Stimulated activated CD4-positive, alpha-beta T cell treated with anti-CD3 and anti-CD28 coated beads, Interleukin-2, amount 100 ng/mL, for 4 hours (primary cell): ENCODE data around the gene STON2.

Source experiments
- DNase-seq: peaks from one replicate; pipeline ENCODE4 v3.0.0-alpha.2; 2020; ENCODE audit warnings: low read depth

Gene STON2

DNA sequence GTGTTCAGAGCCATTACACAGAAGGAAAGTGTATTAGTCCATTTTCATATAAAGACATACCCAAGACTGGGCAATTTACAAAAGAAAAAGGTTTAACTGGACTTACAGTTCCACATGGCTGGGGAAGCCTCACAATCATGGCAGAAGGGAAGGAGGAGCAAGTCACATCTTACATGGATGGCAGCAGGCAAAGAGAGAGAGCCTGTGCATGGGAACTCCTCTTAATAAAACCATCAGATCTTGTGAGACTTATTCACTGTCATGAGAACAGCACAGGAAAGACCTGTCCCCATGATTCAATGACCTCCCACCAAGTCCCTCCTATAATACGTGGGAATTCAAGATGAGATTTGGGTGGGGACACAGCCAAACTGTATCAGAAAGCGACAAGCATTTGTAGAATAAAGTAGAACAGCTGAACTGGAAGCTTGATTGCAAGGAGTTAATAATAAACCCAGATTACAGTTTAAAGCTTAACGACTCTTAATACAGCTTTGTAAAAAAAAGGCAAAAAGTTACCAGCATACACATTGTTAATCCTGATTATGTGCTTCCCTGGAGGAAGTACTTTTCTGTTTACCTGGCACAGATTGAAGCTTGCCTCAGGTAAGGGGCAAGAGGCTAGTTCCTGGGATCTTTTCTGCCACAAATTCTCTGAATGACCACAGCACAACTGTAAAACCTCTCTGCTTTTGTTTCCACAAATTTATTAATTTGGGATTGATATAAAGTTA lies 18.1 kb upstream of the STON2 start:
- no peak for DNase-seq

DNA sequence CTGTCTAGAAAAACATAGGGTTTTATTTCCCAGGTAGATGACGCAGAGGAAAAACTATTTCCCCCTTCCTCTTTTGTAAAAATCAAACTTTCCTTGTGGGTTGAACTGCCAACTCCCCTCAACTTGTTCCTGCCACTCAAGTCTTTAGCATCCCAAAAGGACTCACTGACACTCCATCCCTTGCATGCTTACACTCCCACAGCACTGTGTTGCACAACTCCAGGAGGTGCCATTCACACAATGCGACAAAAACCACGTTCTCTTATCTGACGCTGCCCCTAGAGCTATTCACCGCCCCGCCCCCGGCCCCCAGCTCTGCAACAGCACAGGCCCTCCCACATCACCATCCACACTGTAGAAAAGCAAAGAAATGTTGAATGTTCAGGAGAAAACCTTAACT lies 16.9 kb upstream of the STON2 start:
- DNase-seq, result no peak

DNA sequence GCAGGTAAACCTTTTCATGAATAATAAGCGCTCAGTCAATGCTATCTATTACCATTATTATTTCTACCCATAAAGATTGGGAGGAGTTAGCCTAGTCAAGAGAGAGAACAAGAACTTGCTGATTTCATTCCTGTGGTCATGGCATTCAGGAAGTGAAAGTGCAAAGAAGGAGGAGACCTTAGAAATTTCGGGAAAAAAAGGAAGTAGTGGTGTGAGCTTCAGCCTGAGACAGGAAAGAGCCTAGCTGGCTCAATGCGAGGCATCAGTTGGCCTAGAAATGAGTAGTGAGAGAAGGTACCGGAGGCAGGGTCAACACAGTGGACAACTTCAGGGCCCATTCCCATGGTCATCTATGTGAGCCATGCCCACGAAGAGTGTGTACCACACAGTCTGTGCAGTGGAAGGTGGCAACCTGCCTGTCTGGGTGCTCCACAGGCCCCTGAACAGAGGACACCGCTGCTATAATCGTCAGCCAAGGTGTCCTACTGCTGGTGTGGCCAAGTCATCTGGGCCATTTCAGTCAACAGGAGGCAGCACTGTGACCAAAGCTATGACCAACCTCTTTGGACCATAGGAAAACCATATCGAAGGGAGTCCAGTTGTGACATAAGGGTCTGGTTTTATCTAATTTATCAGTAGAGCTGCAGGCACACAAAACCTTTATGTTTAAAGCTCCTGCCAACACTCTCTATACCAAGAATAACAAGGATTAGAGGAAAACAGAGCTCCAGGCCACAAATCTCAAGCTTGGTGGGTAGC lies 16.2 kb upstream of the STON2 start:
- no peak for DNase-seq

DNA sequence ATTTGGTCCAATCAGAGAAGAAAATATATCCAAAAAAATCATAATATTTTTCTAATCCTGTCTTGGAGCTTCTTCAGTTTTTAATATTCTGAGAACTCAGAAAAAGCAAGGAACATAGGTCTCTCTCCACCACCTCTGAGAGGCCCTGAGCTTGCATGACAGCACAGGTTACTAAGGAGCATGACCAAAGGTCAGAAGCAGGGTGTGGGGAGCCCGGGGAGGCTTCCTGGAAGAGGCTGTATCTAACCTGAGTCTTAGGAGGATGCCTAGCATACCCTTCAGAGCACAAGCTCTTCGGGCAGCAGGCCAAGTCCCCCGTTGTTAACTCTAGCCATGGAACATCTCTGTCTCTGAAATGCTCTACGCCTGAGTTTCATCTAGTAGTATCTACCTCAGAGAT lies 15.7 kb upstream of the STON2 start:
- DNase-seq, result no peak

DNA sequence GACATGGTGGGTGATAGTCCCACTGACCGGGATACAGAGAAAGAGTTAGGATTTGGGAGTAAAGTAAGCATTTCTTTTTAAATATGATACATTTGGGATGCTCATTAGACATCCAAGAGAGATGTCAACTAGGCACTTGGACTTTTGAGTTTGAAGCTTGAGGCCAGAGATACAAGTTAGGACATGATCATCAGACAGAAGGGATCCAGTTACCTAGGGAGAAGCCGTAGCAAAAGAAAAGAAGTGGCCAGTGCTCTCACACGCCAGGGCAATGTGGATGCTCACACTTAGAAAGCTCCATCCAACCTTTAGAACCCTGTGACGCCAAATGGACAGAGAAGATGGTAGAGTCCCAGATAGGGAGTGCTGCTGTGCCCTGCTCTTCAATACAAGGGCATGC lies 14.0 kb upstream of the STON2 start:
- DNase-seq, result no peak

DNA sequence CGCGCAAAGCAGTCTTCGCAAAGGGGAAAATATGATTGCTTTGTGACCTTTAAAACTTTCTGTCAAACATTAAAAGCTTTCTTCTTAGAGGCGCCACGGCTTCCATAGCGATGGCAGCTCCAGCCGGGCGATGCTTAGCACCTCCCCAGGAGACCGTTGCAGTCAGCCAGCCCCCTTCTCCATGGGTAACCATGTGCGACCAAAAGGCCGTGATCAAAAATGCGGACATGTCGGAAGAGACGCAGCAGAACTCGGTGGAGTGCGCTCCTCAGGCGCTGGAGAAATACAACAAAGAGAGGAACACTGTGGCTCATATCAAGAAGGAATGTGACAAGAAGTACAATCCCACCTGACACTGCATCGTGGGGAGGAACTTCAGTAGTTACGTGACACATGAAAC lies 12.7 kb upstream of the STON2 start:
- DNase-seq, result no peak

DNA sequence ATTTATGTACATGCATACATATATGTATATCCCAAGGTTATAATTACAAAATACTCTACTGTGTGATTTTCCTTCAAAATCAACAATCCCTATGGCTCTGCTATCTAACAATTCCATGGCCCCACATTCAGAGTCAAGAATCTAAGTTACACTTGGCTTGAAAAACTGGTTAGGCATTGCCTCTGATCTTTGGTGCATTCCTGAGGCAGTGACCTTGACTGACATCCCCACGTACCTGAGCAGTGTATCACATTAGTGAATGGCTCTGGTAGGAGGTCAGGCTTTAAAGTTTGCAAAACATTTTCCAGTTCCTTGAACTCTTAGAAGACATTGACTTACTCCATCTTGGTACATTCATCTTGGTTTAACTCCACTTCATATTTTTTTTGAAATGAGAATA lies 8.5 kb upstream of the STON2 start:
- no peak for DNase-seq

DNA sequence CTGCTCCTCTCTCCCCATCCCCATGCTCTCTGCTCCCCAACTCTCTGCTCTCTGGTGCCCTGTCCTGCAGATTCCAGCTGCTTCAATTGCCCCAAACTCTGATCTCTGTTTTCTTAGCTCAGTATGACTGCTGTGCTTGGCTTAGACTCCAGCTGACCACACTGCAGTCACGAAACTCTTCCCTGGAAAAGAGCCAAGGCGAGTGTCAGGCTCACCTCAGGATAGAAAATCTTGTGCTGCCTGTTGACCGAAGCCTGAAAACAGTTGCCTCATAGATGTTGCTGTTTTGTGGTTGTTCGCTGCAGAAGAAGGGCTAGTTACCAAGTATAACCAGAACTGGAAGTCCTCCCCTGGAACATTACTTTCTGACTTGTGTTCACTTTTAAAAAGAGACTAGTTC lies 6.7 kb upstream of the STON2 start:
- no peak for DNase-seq

DNA sequence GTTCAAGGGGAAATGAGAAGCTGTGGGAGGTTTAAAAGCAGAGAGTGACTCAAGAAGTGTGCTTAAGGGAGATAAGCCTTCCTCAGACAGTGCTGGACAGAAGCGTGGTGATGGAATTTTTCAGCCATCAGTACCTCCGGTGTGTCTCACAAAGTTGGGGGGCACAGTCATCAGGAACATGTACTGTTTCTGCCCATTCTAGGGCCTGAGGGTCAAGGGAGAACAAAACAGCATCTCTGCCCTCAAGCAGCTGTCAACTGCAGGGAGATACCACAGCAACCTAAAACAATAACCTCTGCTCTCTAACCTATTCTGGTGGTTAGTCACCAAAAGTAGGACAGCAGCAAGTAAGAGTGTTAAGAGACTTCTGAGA lies 2.0 kb upstream of the STON2 start:
- no peak for DNase-seq

DNA sequence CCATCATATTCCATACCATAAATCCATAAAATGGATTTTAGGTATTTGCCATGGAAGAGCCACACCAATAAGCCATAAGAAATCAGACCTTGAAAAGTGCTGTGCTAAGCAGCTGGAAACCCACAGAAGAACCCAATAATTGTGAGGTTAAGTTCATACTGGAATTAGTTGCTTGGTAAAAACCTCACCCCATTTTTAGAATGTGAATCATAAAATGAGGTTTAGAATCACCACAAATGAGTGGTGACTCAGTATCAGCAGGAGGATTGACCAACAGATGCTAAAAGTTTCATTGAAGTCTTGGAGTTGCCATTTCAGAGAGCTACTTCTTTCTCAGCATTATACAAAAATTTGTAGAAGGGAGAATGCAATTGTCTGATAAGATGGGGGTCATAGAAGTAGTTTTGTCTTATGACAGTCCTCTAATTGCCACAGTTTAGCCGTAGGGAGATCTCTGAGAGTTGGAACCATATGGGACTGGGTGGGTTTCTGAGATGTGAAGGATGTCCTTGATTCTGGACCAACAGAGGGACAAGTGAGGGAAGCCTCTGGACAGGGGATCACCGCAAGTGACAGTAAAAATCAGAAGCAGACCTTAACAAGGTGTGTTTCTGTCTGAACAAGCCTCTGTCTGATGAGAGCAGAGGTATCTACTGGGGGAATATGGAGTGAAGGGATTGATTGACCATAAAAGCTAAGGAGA lies 1.4 kb upstream of the STON2 start:
- DNase-seq, result no peak

DNA sequence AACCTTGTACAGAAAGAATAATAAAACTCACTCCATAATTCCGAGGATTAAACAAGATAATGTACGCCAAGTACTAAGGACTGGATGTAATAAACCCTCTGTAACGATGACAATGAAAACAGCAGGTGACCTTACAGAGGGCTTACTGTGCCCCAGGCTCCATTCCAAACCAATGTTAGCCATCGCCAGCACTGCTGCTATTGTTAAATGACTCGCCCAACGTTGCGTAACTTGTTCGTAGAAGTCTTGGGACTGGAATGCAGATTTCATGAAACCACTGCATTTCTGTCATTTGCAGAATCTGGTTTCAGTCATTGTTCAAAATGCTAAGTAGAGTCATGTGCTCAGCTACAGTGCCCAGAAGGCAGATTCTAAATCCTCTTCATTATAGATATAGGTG lies 728 bp upstream of the STON2 start:
- DNase-seq, result no peak

DNA sequence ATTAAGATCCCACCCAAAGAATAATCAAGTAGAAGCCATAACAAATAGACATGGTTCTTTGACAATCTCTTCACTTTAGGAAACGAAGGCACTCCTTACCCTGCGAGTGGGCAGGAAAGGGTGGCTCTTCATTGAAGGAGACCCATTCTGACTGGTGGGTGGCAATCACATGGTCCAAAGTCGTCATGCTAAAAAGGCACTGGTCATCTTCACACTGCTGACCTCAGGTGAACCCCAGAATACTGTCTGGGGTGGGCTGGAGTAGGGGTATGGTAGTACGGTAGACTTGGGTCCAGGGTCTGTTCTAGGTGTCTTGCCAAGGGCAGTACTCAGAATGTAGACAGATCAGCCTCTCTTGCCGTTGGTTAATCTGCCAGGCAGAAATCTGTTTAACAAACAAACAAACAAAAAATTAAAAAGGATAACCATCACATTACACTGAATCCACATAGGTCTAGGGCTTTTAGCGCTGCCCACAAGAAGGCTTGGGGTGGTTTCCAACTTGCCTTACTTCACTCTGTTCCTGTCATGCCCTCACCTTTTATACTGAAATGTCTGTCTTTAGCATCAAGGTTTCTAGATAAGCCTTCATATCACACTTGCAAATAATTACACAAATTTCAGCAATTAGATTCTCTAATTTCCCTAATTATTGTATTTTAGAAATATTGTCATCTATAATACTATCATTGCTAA lies 1.8 kb downstream of the STON2 start:
- DNase-seq, result no peak

DNA sequence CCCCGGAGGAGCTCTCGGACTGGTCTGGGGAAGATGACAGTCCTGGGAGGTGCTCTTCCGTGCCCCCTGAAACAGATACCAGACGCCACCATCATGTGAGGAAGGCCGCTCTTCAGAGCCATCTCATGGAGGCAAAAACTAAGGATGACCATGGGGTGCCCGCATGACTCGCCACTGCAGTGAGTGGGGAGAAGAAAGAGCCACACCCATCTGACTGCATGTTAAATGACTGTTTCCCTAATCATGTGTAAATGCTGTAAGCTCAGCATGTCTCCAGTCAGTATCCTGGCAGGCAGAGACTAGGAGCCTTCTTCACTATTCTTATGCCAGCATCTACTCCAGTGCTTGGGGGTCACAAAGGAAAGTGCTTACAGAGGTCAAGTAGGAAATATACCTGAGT lies 4.0 kb downstream of the STON2 start:
- DNase-seq, result no peak

DNA sequence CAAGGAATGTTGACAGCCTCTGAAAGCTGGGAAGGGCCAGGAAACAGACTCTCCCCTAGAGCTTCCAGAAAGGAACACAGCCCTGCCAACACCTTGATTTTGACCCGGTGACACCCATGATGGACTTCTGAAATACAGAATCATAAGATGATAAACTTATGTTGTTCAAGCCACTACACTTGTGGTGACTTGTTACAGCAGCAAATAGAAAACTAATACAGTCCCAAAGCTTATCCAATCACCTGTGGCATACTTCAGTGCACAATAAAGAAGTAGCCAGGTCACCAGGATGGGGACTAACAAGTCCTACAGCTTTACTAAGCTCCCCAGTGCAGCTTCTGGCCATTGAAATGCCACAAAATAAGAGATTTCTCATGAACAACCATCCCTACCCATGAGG lies 5.4 kb downstream of the STON2 start:
- no peak for DNase-seq

DNA sequence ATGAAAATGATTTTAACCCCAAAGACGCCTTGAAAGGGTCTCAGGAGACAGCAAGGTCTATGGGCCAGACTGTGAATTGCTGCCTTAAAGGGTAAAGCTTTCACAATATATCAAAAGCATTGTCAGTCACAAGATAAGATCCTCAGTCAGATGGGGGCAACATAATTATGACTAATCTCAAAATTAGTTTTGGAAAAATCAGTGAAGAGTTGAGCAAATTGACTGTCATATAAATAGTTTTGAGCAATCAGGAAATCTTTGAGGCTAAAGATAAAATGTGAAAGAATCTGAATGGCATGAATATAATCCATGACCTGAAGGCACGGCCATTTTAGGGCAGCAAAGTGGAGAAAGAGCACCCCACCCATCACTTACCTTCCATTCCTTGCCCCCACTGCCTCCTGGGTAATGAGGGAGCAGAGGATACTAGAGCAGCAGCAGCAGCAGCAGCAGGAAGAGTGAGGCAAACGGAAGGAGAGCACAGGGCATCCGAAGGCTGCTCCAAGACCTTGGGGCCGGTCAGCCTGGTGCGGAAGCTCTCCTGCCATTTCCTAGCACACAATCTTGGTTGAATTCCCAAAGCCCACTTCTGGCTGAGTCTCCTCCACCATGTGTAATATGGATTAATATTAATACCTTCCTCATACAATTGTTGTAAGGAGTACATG lies 7.0 kb downstream of the STON2 start:
- no peak for DNase-seq

DNA sequence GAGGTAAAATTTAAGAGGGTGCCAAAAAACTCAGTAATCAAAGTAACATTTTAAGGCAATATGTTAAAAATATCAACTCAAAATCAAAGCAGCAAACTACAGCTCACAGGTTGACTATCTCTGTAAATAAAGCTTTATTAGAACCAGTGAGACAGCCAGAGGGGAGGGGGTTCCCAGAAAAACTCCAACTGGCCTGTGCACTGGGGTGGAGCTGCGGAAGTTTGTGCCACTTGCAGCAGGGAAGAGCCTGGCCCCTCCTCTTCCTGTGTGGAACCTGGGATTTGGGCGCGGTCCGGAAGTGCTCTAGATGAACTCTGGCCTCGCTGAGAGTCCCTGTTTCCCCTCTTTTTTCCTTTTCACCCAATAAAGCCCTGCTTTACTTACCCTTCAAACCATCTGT lies 8.1 kb downstream of the STON2 start:
- no peak for DNase-seq

DNA sequence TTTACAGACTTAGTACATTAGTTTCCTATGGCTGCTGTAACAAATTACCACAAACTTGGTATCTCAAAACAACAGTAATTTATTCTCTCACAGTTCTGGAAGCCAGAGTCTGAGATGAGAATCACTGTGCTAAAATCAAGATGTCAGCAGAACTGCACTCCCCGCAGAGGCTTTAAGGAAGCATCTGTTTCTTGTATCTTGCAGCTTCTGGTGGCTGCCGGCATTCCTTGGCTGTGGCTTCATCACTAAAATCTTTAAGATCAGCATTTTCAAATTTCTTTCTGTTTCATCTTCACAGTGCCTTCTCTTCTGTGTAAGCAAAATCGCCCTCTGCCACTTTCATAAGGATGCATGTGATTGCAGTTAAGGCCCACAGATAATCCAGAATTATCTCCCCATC lies 9.4 kb downstream of the STON2 start:
- DNase-seq, result no peak

DNA sequence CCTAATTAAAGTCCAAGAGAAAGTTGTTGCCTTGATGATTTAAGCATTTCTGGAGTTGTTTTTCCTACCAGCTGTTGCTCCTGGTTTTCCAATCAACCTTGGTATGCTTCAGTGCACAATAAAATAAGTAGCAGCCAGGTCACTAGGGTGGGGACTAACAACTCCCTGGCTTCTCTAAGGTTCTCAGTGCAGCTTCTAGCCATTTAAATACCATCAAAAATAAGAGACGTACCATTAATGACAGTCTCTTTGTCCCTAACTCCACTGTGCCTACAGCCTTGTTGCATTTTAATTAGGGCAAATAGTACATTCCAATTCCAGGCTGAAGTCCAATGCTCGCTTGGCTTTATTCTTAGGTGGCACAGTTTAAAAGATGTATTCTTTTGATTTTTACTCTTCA lies 11.8 kb downstream of the STON2 start:
- DNase-seq, result no peak

DNA sequence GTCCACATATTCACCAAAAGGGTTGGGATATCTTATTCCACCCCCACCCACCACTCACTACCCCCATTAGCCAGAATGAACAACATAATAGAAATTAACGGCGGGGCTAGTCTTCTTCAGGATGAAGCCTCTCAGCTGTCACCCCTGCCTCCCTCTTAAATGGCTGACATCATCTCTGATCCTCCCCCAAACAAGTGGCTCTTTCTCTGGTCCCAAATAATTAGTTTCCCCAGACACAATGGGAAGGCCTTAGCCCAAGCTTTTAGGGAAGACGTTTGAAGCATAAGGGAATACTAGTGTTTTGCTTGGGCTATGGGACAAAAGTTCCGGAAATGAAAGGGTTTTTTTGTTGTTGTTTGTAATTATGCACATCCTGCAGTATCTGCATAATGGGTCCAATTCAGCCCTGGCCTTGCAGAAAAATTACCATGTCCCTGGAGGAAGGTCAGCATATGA lies 13.8 kb downstream of the STON2 start:
- no peak for DNase-seq

DNA sequence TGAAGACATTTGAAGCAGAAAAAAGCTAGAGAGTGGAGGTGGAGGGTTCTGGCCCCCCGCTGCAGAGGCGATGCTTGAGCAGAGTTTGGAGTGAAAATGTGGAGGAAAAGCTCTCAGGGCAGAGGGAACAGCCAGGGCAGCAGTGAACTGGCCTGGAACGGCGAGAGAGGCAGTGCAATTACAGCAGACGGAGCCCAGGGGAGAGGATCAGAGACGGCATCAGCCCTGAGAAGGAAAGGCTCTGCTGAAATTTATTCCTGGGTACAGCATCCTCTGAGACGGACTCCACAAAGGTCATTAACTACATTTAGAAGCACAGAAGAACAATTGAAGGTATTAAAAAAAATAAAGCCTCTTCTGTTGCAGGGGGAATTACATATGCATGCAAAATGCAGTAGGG lies 14.2 kb downstream of the STON2 start:
- no peak for DNase-seq

DNA sequence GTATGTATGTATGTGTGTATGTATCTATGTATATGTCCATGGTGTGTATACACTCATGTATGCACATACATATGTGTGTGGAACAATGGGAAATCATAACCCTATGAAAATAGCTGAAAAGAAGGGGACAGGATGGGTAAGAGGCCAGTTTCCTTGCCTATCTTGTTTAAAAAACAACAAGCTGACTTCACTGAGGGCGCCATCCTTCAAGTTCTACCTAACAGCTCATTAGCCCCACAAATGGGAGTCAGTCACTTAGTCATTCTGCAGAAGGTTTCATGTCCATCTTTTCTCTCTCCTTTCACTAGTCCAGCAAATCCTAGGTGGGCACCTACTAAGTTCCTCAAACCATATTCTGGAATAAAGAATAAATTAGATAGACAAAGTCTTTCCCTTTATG lies 14.7 kb downstream of the STON2 start:
- no peak for DNase-seq

DNA sequence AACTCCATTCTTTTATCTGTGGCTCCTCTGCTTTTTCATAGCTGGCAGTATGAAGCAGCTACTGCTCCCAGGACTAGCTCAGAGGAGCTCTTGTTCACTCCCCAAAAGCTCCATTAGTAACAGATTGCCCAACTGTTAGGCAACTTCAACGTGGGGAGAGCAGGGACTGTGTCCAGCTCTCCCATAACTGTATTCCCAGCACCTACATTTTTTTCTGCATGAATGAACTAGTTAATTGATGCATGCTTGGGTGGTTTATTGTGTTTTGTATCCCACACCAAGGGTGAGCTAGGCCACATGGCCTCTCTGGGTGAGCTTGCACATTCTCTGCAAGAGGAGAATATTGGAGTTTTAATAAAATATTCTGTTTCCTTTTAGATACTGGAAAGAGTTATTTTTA lies 15.2 kb downstream of the STON2 start:
- no peak for DNase-seq
